Left ventricle myocardium superior (tissue), 1 donor: ENCODE measurements around the gene WIPF3. TPM values are rescaled to one million over a fixed set of nuclear protein-coding genes. Genes with fewer than 3 reads are reported as not detected.

Experiments used
- ATAC-seq: fragments of 200-7000 bp; cut with Tn5 transposase; one replicate; pipeline ENCODE4 v1.9.1; 2020; ENCODE audit warnings: mild to moderate bottlenecking, moderate library complexity
- DNase-seq: peaks from one replicate; pipeline ENCODE4 v3.0.0-alpha.2; 2020
- intact Hi-C: fragments of 100-400 bp; cut with micrococcal nuclease; formaldehyde crosslinking; loops from one replicate; pipeline ENCODE4 v1.11.0; 2022
- total RNA-seq: library from RNA; stranded (reverse); fragmentation: NEBNext Ultra II Directional; extraction: Animal tissue kit (Norgen Biotek cat#: 25700); gene quantifications from one replicate; pipeline ENCODE4 v1.2.1, GENCODE V29; 2021
- donor health status: DM: no; HTN: yes; CAD: no; lungs with severe emphysema.

WIPF3 gene
- total RNA-seq, 1 donor from 2014 or later = 6.2 TPM

DNA sequence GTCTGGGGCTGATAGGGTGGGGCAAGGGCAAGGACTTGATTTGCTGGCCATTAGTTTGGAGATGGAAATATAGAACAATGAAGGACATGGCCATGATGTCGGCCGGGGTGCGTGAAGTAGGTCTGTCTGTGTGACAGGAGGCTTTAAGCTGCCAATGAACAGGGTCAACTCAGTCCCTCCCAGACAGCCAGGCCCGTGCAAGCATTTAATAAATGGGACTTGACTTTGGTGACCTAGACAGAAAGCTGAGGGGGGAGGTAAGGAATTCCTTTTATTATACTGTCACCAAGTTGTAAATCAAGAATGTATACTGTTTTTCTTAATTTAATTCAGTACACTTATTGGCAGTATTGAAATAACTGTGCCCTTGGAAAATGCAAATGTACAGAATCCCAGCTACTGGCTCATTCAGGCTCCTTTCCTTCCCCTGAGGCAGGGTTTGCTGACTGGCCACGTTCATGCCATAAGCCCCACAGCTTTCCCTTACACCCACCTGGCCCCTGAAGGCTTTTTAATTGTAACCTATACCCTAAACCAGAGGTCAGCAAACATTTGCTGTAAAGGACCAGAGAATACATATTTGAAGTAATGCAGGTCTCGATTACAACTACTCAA lies 87.2 kb downstream of the WIPF3 start:
- DNase-seq (no peak), ATAC-seq (no peak)
- intact Hi-C loops = no loop called here

DNA sequence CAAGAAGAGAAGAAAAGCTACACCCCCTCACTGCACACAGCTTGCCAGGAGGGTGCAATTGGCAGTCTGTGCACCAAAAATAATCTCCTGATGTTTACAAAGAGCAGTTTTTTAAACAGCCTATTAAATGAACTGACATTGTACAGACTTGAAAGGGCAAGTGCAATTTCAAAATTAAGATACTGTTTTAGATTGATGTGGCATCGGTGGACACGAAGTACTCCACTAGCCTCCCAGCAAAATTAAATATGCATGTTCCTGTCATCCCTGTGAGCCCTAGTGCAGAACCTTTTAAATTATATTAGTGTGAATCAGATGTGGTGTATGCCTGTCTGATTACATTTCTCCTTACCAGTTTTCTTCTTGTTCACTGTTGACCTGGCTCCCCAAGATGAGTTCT lies 87.9 kb downstream of the WIPF3 start:
- intact Hi-C loops = no loop called here
- ATAC-seq (no peak), DNase-seq (no peak)

GRCh38 chr7:29895559-29895958 lies 89.3 kb downstream of the WIPF3 start:
- DNase-seq (no peak), ATAC-seq (no peak)
- intact Hi-C loops = no loop called here

DNA sequence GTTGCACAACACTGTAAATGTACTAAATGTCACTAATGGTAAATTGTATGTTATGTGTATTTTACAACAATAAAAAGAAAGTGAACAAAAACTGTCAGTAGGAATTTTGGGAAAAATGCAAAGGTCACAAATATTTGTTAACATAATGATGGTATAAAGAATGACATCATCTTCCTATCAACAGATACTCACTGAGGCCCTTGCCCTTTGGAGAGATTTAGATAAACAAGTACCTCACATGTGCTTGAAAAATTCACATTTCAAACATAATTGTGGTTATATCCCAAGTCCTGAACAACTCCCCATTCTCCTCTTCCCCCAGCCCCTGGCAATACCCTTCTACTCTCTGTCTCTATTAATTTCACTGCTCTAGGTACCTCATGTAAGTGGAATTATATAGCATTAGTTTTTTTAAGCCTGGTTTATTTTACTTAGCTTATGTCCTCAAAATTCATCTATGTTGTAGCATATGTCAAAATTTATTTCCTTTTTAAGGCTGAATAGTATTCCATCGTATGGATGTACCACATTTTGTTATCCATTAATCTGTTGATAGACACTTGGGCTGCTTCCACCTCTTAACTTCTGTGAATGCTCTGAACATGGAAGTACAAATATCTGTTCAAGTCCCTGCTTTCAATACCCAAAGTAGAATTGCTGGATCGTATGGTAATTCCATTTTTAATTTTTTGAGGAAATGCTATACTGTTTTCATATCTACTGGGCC lies 90.5 kb downstream of the WIPF3 start:
- no peak for DNase-seq
- ATAC-seq = no peak
- intact Hi-C loops = no loop called here

DNA sequence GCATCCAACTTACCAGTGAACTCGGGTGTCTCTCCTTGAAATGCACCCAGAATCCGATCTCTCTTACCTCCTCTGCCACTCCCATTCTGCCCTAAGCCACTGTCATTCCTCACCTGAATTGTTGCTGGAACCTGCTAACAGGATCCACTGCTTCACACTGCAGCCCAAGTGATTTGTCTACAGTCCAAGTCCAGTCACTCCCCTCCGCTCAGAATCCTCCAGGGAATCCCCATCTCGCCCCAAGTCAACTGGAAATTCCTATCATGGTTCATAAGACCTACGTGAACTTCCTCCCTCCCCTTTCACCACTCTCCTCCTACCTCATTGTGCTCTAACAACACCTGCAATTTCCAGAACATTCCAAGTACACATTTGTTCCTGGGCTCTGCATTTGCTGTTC lies 92.0 kb downstream of the WIPF3 start:
- ATAC-seq (no peak), DNase-seq (no peak)
- intact Hi-C loops = no loop called here

DNA sequence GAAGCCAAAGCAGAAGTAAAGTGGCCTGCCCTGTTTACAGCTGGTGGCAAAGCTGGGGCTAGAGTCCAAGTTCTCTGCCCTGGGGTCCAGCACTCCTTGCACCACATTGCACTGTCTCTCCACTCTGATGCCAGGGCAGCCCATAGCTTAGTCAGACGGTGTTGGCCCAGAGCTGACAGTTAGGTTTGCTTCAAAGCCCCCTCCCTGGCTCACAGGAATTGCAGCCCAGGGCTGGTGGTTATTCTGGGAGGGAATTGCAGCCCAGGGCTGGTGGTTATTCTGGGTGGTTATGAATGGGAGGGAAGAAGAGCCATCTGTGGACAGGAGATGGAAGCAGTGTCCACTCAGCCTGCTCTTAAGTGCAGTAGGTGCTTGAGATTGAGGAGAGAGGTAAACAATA lies 94.4 kb downstream of the WIPF3 start:
- ATAC-seq (no peak), DNase-seq (no peak)
- intact Hi-C loops = no loop called here

DNA sequence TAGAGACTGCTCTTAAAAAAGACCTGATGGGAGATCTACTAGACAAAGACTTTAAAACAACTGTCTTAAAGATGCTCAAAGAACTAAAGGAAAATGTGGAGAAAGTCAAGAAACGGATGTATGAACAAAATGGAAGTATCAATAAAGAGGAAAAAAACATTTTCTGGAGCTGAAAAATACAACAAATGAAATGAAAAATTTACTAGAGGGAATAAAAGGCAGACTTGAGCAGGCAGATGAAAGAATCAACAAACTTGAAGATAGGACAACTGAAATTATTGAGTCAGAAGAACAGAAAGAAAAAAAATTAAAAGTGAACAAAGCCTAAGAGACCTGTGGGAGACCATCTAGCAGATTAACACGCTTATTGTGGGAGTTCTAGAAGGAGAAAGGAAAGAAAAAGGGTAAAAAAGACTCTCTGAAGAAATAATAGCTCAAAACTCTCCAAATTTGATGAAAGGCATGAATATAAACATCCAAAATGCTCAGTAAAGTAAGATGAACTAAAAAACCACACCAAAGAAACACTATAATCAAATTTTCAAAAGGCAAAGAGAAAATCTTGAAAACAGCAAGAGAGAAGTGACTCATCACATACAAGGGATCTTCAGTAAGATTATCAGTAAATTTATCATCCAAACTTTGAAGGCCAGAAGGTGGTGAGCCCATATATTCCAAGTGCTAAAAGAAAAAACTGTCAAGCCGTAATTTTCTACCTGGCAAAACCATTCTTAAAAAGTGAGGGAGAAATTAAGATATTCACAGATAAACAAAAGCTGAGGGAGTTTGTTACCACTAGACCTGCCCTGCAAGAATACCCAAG lies 100.1 kb downstream of the WIPF3 start:
- DNase-seq = no peak
- no peak for ATAC-seq
- intact Hi-C loops = no loop called here

- DNase-seq (no peak), ATAC-seq (no peak)
- intact Hi-C loops = no loop called here
Observed at GRCh38 chr7:29914180-29914579, 107.9 kb downstream of the WIPF3 start.

DNA sequence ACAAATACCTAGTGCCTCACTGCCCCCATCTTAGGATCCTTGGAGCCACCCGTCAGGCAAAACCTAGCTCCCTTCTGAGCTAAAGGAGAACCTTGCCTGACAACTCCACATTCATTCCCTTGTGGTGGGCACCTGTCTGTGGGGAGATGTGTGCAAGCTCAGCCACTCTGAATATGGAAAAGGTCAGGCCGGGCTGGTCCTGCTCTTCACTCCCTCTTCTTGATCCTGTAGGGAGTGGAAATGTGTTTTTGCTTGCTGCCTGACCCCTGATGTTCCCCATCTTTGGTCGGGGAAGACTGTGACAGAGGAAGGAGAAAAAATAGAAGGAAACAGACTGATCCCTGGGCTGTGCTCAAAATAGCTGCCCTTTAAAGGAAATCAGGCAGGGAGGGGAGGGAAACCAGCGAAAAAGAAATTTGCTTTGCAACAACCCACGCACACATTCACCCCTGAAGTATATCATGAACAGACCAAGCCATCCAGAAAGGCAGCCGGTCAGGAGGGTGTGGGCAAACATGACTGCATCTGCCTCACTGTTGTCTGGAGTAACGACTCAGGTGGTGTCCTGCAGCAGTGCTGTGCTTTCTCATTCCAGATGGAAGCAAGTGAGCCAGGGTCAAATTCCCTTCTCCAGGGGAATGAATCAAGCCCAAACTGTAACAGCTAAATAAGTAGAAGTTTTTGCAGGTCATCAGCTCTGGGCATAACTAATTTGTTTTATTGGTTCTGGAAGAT lies 109.3 kb downstream of the WIPF3 start:
- DNase-seq = no peak
- ATAC-seq = no peak
- intact Hi-C loops = no loop called here

- no peak for ATAC-seq
- intact Hi-C loops = no loop called here
- no peak for DNase-seq
Observed at GRCh38 chr7:29917641-29918040, 111.3 kb downstream of the WIPF3 start.

- intact Hi-C loops = no loop called here
- DNase-seq = no peak
- no peak for ATAC-seq
Observed at GRCh38 chr7:29918850-29919249, 112.5 kb downstream of the WIPF3 start.

GRCh38 chr7:29919790-29920189 lies 113.5 kb downstream of the WIPF3 start:
- DNase-seq = no peak
- no peak for ATAC-seq
- intact Hi-C loops = loop anchor here (5.0 kb wide), 2 partner anchors 172 to 282 kb away; no protein-coding TSS in a partner anchor

DNA sequence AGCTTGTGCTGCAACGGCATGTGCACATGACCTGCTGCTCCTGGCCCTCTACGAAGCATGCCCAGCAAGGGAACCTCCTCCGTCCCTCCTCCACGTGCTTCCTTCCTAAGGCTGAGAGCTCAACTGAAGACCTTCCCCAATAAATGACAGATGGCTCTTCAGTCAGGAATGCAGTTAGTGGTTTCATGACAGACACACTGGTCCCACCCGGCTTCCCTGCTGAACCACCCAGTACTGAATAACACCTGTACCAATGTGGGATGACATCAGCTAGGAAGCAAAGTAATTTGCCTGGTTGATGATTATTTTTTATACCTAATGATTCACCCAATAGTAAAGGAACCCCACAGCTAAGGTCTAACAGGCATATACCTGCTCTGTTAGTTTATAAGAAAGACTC lies 114.2 kb downstream of the WIPF3 start:
- no peak for ATAC-seq
- intact Hi-C loops = loop anchor here (5.0 kb wide), 2 partner anchors 173 to 283 kb away; no protein-coding TSS in a partner anchor
- no peak for DNase-seq

- ATAC-seq (peak; percentile 89), DNase-seq (no peak)
- intact Hi-C loops = loop anchor here (5.0 kb wide), 2 partner anchors 174 to 284 kb away; no protein-coding TSS in a partner anchor
Observed at GRCh38 chr7:29921404-29922010, 115.2 kb downstream of the WIPF3 start.

- ATAC-seq = no peak
- intact Hi-C loops = loop anchor here (5.0 kb wide), 2 partner anchors 176 to 286 kb away; no protein-coding TSS in a partner anchor
Observed at GRCh38 chr7:29922921-29923700, 116.8 kb downstream of the WIPF3 start.

GRCh38 chr7:29924006-29924405 lies 117.7 kb downstream of the WIPF3 start:
- DNase-seq (no peak), ATAC-seq (no peak)
- intact Hi-C loops = loop anchor here (5.0 kb wide), 2 partner anchors 177 to 287 kb away; no protein-coding TSS in a partner anchor

More at GRCh38 chr7:29922921-29923700, 116.8 kb downstream of the WIPF3 start:
- no peak for DNase-seq

- intact Hi-C loops = loop anchor here (5.0 kb wide), 2 partner anchors 177 to 287 kb away; no protein-coding TSS in a partner anchor
- no peak for DNase-seq
Observed at GRCh38 chr7:29924684-29925083, 118.4 kb downstream of the WIPF3 start.

DNA sequence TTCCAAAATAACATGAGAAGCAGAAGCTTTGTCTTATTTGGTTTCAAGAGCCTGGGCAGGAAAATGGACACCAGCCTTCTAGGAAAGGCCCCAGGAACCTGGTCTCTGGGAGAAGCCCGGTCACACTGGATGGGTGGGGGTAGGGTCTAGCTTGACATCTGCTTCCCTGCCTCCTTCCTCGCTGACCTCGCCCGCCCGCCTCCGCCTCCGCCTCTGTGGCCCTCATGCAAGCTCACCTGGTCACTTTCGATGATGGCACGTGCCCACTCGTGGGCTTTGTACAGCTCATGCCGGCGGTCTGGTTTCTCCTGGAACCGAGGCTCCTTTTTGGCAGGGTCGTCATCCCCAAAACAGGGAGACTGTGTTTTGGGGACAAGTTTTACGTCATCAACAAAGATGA lies 119.9 kb downstream of the WIPF3 start:
- intact Hi-C loops = no loop called here

More at GRCh38 chr7:29924684-29925083, 118.4 kb downstream of the WIPF3 start:
- ATAC-seq = no peak

More for the DNA sequence above, 119.9 kb downstream of the WIPF3 start:
- no peak for DNase-seq
- ATAC-seq = no peak
